GM12878 (cell line): ENCODE results near the gene PPP2R1A.

ENCODE experiments used
- CHD2 ChIP-seq: IDR thresholded peaks from 2 replicates; pipeline ENCODE4 v1.6.1; 2011; ENCODE audit warnings: low read depth, low read length, improper control_type of control experiment, borderline replicate concordance
- EZH2 ChIP-seq: IDR thresholded peaks from 2 replicates; pipeline ENCODE4 v1.6.1; 2012; ENCODE audit warnings: low read depth, mild to moderate bottlenecking, control low read depth, inconsistent platforms, low read length, borderline replicate concordance; ENCODE audit not compliant: control insufficient read depth
- MTA2 ChIP-seq: fragments of 450-650 bp; IDR thresholded peaks from 2 replicates; pipeline ENCODE4 v1.6.1; 2016; ENCODE audit warnings: low read depth, mild to moderate bottlenecking, moderate library complexity
- PAX8 ChIP-seq: fragments of 450-650 bp; IDR thresholded peaks from 2 replicates; pipeline ENCODE4 v1.6.1; 2017; ENCODE audit warnings: mild to moderate bottlenecking, moderate library complexity
- TAF1 ChIP-seq: IDR thresholded peaks from 2 replicates; pipeline ENCODE4 v1.6.1; 2011; ENCODE audit warnings: mild to moderate bottlenecking, low read depth, low read length, borderline replicate concordance
- TF ChIP-seq, protein P1 (sequence below): IDR thresholded peaks from 2 replicates; pipeline ENCODE4 v1.6.1; 2012; ENCODE audit warnings: low read depth, low read length, improper control_type of control experiment
- TF ChIP-seq, protein P2 (sequence below): IDR thresholded peaks from 2 replicates; pipeline ENCODE4 v1.6.1; 2012; ENCODE audit warnings: mild to moderate bottlenecking, low read depth, low read length
- TF ChIP-seq, protein P3 (sequence below), 3 experiments: IDR thresholded peaks in 2 of 3; conservative IDR thresholded peaks in 1 of 3; 2 replicates each; pipeline ENCODE4 v1.5.1; 2011; ENCODE audit warnings: low read depth in 3 of 3, low read length in 3 of 3, mild to moderate bottlenecking in 3 of 3, control low read depth in 2 of 3, moderate library complexity in 2 of 3, inconsistent platforms in 1 of 3, mixed read lengths in 1 of 3; ENCODE audit not compliant: control insufficient read depth in 2 of 3, insufficient read depth in 1 of 3; ENCODE audit errors: extremely low read depth in 1 of 3

DNA sequence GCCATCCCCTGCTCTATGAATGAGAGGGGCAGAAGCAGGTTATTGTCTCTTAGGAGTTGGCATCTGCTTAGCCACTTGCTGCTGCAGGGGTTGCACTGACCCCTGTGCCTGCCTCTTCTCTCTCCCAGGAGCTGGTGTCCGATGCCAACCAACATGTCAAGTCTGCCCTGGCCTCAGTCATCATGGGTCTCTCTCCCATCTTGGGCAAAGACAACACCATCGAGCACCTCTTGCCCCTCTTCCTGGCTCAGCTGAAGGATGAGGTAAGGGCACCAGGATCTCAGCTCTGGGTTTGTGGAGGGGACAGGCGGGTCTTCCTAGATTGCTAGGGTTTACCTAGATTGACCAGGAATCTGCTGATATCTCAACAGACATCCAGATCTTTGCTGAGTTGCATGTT, 26.5 kb downstream of the PPP2R1A start:
- TF ChIP-seq, protein P1, sequence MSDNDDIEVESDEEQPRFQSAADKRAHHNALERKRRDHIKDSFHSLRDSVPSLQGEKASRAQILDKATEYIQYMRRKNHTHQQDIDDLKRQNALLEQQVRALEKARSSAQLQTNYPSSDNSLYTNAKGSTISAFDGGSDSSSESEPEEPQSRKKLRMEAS, result no peak
- TF ChIP-seq MTA2 (no peak), PAX8 (no peak), CHD2 (no peak), TAF1 (no peak), EZH2 (no peak)
- TF ChIP-seq, protein P2, sequence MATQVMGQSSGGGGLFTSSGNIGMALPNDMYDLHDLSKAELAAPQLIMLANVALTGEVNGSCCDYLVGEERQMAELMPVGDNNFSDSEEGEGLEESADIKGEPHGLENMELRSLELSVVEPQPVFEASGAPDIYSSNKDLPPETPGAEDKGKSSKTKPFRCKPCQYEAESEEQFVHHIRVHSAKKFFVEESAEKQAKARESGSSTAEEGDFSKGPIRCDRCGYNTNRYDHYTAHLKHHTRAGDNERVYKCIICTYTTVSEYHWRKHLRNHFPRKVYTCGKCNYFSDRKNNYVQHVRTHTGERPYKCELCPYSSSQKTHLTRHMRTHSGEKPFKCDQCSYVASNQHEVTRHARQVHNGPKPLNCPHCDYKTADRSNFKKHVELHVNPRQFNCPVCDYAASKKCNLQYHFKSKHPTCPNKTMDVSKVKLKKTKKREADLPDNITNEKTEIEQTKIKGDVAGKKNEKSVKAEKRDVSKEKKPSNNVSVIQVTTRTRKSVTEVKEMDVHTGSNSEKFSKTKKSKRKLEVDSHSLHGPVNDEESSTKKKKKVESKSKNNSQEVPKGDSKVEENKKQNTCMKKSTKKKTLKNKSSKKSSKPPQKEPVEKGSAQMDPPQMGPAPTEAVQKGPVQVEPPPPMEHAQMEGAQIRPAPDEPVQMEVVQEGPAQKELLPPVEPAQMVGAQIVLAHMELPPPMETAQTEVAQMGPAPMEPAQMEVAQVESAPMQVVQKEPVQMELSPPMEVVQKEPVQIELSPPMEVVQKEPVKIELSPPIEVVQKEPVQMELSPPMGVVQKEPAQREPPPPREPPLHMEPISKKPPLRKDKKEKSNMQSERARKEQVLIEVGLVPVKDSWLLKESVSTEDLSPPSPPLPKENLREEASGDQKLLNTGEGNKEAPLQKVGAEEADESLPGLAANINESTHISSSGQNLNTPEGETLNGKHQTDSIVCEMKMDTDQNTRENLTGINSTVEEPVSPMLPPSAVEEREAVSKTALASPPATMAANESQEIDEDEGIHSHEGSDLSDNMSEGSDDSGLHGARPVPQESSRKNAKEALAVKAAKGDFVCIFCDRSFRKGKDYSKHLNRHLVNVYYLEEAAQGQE, result no peak
- TF ChIP-seq, protein P3, sequence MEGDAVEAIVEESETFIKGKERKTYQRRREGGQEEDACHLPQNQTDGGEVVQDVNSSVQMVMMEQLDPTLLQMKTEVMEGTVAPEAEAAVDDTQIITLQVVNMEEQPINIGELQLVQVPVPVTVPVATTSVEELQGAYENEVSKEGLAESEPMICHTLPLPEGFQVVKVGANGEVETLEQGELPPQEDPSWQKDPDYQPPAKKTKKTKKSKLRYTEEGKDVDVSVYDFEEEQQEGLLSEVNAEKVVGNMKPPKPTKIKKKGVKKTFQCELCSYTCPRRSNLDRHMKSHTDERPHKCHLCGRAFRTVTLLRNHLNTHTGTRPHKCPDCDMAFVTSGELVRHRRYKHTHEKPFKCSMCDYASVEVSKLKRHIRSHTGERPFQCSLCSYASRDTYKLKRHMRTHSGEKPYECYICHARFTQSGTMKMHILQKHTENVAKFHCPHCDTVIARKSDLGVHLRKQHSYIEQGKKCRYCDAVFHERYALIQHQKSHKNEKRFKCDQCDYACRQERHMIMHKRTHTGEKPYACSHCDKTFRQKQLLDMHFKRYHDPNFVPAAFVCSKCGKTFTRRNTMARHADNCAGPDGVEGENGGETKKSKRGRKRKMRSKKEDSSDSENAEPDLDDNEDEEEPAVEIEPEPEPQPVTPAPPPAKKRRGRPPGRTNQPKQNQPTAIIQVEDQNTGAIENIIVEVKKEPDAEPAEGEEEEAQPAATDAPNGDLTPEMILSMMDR (IDR thresholded peaks at IDR 0.05 in 2 of 3, conservative IDR thresholded peaks at IDR 0.05 in 1 of 3; ENCODE audit: control insufficient read depth in 2 of 3, extremely low read depth in 1 of 3, insufficient read depth in 1 of 3, low read depth in 3 of 3, low read length in 3 of 3), result no peak
